Skeletal muscle tissue (tissue), 4 donors: ENCODE data around the gene FBXL22. TPM values are rescaled to one million over a fixed set of nuclear protein-coding genes. Genes with fewer than 3 reads are reported as not detected.

Source experiments
- H3K27ac ChIP-seq: one replicate; pipeline ENCODE4 v1.7.0; 2013; ENCODE audit warnings: mild to moderate bottlenecking, low read depth, low read length, inconsistent platforms
- H3K27me3 ChIP-seq, 3 donors: one replicate each; pipeline ENCODE4 v1.7.0; 2013; ENCODE audit warnings: low read length in 3 of 3; ENCODE audit not compliant: control insufficient read depth in 3 of 3, insufficient read depth in 3 of 3
- H3K36me3 ChIP-seq, 3 donors: one replicate each; pipeline ENCODE4 v1.7.0; 2013; ENCODE audit warnings: low read length in 3 of 3; ENCODE audit not compliant: control insufficient read depth in 3 of 3, insufficient read depth in 3 of 3
- H3K4me1 ChIP-seq, 3 donors: one replicate each; pipeline ENCODE4 v1.7.0; 2013; ENCODE audit warnings: low read length in 3 of 3, mild to moderate bottlenecking in 3 of 3; ENCODE audit not compliant: control insufficient read depth in 3 of 3, insufficient read depth in 3 of 3
- H3K4me3 ChIP-seq, 3 donors: one replicate each; pipeline ENCODE4 v1.7.0; 2013; ENCODE audit warnings: low read length in 3 of 3
- H3K9ac ChIP-seq, 3 donors: one replicate each; pipeline ENCODE4 v1.7.0; 2013; ENCODE audit warnings: low read length in 3 of 3, mild to moderate bottlenecking in 3 of 3, moderate library complexity in 2 of 3, low read depth in 1 of 3
- H3K9me3 ChIP-seq, 3 donors: one replicate each; pipeline ENCODE4 v1.7.0; 2013; ENCODE audit warnings: low read length in 3 of 3; ENCODE audit not compliant: control insufficient read depth in 3 of 3
- total RNA-seq: library from RNA; depleted of rRNA; stranded (reverse); fragments of >200 nt; gene quantifications from one replicate; pipeline ENCODE4 v1.2.3, GENCODE V29; 2014
- donor health status: Osteomylitis.

FBXL22 gene, protein sequence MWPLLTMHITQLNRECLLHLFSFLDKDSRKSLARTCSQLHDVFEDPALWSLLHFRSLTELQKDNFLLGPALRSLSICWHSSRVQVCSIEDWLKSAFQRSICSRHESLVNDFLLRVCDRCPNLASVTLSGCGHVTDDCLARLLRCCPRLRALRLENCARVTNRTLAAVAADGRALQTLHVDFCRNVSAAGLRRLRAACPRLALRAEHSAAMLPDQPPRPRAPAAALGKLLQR
- 17.7 TPM for total RNA-seq

DNA sequence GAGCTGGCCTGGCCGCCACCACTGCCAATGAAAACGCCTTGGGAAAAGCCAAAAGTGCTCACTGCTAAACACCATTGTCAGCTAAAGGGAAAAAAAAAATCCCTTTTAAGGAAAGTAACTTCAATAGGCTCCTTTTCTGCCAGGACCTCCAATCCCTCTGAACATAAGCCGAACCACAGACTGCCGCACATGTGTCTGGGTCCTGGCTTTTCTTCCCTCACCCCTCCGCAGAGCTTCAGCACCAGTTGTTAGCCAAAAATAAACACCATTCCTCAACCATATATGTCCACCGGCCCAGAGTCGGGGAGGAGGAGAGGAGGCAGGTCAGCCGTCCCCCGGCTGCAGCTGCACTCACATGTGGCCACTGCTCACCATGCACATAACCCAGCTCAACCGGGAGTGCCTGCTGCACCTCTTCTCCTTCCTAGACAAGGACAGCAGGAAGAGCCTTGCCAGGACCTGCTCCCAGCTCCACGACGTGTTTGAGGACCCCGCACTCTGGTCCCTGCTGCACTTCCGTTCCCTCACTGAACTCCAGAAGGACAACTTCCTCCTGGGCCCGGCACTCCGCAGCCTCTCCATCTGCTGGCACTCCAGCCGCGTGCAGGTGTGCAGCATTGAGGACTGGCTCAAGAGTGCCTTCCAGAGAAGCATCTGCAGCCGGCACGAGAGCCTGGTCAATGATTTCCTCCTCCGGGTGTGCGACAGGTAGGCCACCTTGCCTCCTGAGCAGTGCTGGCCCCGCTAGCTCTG, at the start of gene FBXL22:
Gene FBXL22 (plus strand): TSS at position 350 of the 753 bp plus-strand sequence. CDS start 6 bp downstream, at position 356.
- peak within 1 kb of the TSS; percentile 75 to 88 (median 79) for H3K4me3 ChIP-seq
- peak within 1 kb of the TSS; percentile 90 for H3K27ac ChIP-seq
- peaks cover 0 to 11% (median 5%) of the 10 kb centered on the region in 3 donors for H3K36me3 ChIP-seq
- H3K4me1 ChIP-seq: peaks cover 65 to 81% (median 66%) of the 10 kb centered on the region in 3 donors
- no peaks in the 10 kb centered on the region for H3K9me3 ChIP-seq
- H3K9ac ChIP-seq: peak within 1 kb of the TSS; percentile 69 to 94 (median 85)
- no peaks in the 10 kb centered on the region for H3K27me3 ChIP-seq

DNA sequence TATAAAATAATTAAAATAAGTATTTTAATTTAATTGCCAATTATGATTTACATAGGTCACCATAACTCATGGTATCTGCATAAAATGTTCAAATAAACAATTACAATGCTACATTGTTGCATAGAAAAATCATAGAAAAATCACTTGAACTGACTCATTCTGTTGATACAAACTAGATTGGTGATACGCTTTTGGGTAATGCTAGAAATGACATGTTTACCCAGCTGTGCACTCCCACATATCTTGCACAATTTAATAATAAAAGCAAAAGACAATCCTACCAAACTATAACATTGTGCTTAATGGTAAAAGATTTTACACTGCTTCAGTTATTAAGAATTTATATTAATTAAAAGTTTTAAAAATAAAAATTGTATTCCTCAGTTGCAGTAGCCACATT, 45.8 kb upstream of the FBXL22 start:
- H3K4me1 ChIP-seq: peaks cover 0 to 12% (median 0%) of the 10 kb centered on the region in 3 donors
- no peaks in the 10 kb centered on the region for H3K27me3 ChIP-seq
- H3K27ac ChIP-seq: no peak overlapping the region
- no peak overlapping the region for H3K9ac ChIP-seq
- H3K9me3 ChIP-seq: no peaks in the 10 kb centered on the region
- no peak overlapping the region for H3K4me3 ChIP-seq
- H3K36me3 ChIP-seq: no peaks in the 10 kb centered on the region

DNA sequence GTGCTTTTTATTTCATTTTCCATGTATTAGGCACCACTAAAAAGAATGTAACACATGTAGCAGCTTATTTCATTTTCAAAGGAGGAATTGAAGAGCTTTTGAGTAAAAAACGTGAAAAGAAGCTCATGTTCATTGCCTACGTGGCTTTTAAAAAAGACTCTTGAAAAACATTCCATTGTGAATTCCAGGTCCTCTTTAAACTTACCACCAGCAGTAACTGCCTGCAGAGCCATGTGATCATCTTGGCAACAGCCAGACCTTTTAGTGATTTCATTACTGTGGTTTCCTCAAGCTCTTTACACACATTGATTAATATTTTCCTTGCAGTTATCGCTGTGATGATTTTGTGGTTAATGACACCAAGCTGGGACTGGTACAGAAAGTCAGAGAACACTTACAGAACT, 43.8 kb upstream of the FBXL22 start:
- Histone ChIP-seq H3K27me3 (no peaks in the 10 kb centered on the region), H3K27ac (no peak overlapping the region), H3K36me3 (peaks cover 0 to 9% (median 9%) of the 10 kb centered on the region in 3 donors), H3K4me1 (peaks cover 0 to 12% (median 0%) of the 10 kb centered on the region in 3 donors), H3K9me3 (no peaks in the 10 kb centered on the region), H3K9ac (no peak overlapping the region), H3K4me3 (no peak overlapping the region)

DNA sequence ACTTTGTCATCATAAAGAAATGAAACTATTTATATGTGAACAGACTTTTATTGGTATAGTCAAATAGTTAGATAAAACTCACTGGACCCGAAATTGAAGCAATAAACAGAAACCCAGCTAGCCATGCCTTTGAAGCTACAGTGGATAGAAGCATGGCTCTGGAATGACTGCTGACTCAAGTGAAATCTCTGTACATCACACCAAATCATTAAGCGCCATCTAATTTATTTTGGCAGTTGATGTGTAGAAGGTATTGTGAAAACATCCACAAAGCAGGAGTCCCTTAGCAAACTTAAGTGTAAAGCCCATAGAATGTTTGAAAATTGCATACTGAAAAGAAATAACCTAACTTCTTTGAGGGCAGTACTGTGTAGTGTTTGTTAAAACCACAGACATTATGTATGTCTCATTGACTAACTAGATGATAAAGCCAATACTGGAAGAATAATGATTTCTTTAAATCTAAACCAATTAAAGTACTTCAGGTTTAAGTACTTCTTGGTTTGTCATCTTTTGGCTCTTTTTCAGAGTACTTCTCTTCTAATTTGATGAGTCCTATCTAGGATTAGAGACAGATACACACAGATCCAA, 42.8 kb upstream of the FBXL22 start:
- Histone ChIP-seq H3K27ac (no peak overlapping the region), H3K9me3 (no peaks in the 10 kb centered on the region), H3K36me3 (peaks cover 0 to 9% (median 9%) of the 10 kb centered on the region in 3 donors), H3K4me3 (no peak overlapping the region), H3K4me1 (peaks cover 0 to 12% (median 0%) of the 10 kb centered on the region in 3 donors), H3K9ac (no peak overlapping the region), H3K27me3 (no peaks in the 10 kb centered on the region)

DNA sequence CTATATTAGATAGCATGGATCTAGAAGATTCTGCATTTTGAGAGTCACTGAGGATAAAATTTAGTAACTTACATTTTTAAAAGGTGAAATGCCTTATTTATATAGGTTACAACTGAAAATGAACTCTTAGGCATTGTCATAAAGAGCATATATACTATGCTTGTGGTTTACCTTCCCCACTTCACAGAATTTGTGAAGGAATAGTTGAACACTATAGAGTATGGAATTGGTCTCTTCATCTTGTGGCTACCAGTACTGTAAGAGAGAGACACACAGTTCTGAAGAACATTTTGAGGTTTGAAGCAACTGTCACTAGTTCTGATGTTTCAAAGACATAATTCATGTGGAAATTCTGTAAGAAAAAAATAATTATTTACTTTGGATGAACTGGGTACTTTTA, 41.7 kb upstream of the FBXL22 start:
- Histone ChIP-seq H3K4me3 (no peak overlapping the region), H3K9me3 (no peaks in the 10 kb centered on the region), H3K4me1 (peaks cover 0 to 12% (median 0%) of the 10 kb centered on the region in 3 donors), H3K27ac (no peak overlapping the region), H3K27me3 (no peaks in the 10 kb centered on the region), H3K36me3 (peaks cover 0 to 14% (median 12%) of the 10 kb centered on the region in 3 donors), H3K9ac (no peak overlapping the region)

DNA sequence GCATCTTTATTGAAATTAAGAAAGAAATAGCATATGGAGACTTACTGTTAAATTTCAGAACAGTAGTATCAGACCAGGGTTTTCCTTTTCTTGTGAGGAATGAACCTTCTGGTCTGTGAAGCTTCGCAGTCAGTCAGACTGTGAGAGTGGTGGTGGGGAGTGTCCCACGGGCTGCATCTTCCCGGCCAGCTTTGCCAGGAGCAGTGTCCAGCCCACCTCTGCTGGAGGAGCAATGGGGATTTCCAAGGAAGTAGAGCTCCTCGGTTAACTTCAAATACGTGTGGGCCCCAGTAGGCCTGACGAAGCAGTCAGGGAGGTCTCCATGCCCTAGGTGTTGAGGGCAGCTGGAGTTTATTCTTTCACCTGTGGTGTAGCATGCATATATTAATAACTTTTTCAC, 40.9 kb upstream of the FBXL22 start:
- Histone ChIP-seq H3K27ac (no peak overlapping the region), H3K36me3 (peaks cover 5 to 20% (median 16%) of the 10 kb centered on the region in 3 donors), H3K9ac (no peak overlapping the region), H3K4me3 (no peak overlapping the region), H3K4me1 (peaks cover 0 to 12% (median 0%) of the 10 kb centered on the region in 3 donors), H3K9me3 (no peaks in the 10 kb centered on the region), H3K27me3 (no peaks in the 10 kb centered on the region)

DNA sequence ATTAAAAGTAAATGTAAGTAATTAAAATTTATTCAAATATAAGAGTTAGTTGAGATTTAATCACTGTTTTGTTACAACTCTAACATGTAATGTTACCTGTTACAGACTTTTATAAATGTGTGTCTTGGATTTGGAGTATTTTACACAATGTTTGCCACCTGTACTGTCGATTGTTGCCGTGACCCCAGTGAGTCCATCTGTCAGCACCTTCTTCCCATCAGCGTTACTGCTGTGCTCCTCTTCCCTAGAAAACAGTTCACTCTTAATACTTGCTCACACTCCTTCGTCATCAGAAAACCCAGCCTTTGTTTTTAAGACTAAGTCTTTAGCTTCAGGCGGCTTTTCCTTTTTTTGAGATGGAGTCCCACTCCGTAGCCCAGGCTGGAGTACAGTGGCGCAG, 40.5 kb upstream of the FBXL22 start:
- Histone ChIP-seq H3K27ac (no peak overlapping the region), H3K9me3 (no peaks in the 10 kb centered on the region), H3K36me3 (peaks cover 8 to 25% (median 18%) of the 10 kb centered on the region in 3 donors)

DNA sequence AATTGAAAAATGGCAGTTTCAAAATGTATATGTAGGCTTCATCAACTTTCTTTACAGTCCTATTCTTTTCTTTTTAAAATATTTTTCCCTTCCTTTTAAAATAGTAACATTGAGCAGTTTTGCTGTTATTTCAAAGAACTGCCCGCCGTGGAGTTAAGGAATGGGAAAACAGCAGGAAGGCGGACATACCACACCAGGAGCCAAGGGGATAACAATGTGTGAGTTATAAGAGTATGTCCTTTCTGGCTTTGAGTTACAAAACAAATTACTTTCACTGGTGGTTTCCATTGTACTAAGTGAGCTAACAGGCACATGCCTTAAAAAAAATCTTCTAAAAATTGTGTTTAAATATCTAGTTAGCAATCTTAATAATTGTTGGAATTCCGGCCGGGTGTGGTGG, 37.4 kb upstream of the FBXL22 start:
- no peak overlapping the region for H3K4me3 ChIP-seq
- no peaks in the 10 kb centered on the region for H3K9me3 ChIP-seq
- H3K4me1 ChIP-seq: no peaks in the 10 kb centered on the region
- no peak overlapping the region for H3K27ac ChIP-seq
- peaks cover 15 to 45% (median 34%) of the 10 kb centered on the region in 3 donors for H3K36me3 ChIP-seq
- no peak overlapping the region for H3K9ac ChIP-seq
- H3K27me3 ChIP-seq: no peaks in the 10 kb centered on the region

More for the DNA sequence above, 40.5 kb upstream of the FBXL22 start:
- Histone ChIP-seq H3K4me1 (peaks cover 0 to 12% (median 0%) of the 10 kb centered on the region in 3 donors), H3K9ac (no peak overlapping the region), H3K27me3 (no peaks in the 10 kb centered on the region), H3K4me3 (no peak overlapping the region)

DNA sequence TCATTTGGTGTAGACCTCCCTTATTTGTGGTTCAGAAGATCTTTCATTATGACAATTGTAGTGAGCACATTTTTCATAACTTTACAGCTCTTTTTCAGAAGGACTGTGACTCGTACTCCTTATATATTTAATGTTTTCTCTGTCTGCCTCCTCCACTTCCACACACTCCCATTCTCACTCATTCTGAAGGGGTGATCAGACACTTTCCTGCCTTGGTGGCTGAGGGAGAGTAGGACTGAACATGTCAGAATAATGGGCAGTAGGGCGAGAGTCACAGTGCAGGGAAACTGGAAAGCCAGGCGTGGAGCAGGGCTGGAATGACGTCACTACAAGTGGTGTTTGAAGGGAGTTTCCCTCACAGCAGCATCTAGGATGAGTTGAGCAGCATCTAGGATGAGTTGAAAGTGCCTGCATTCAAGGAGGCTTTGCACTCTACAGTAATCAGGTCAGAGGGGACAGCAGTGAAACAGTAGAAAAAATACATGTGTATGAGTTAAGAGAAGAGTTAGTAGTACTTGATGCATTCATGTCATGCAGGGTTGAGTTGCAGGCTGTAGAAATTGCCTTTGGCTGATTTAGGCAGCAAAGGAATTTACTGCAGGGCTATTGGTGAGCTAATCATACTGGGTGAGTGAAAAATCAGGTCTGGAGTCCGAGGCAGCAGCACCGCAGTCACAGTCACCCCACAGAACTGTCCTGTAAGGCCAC, 36.3 kb upstream of the FBXL22 start:
- Histone ChIP-seq H3K4me1 (no peaks in the 10 kb centered on the region), H3K9me3 (no peaks in the 10 kb centered on the region), H3K36me3 (peaks cover 15 to 49% (median 40%) of the 10 kb centered on the region in 3 donors), H3K9ac (no peak overlapping the region), H3K27me3 (no peaks in the 10 kb centered on the region), H3K4me3 (no peak overlapping the region), H3K27ac (no peak overlapping the region)
